ENCODE results near the gene POLR1D. TPM values are rescaled to one million over a fixed set of nuclear protein-coding genes. Genes with fewer than 3 reads are reported as not detected.
A peak's percentile ranks its signal among the peaks of the same experiment; 100 is the strongest.

The POLR1D gene
- total RNA-seq, 4 donors from 2014 or later = 96.7 to 183 (median 132) TPM

GRCh38 chr13:27632648-27633047 is 11.0 kb downstream of the POLR1D start:
- intact Hi-C loops (cut with DNase I) = no loop called here
- no peak for TF ChIP-seq POLR2A (IDR thresholded peaks at IDR 0.05)
- no peak for TF ChIP-seq CTCF (IDR thresholded peaks at IDR 0.05)
- H3K27ac ChIP-seq = peak overlapping the region in 3 of 4 donors; percentile 44 to 85 (median 83)
- peaks cover 8 to 87% (median 17%) of the 10 kb centered on the region in 3 donors for H3K4me1 ChIP-seq
- 78 to 93% methylated on average over 1 of the region's 1 CpG for WGBS, 2 donors
- H3K4me3 ChIP-seq = no peak overlapping the region
- peaks cover 0 to 27% (median 0%) of the 10 kb centered on the region in 3 donors for H3K36me3 ChIP-seq
- DNase-seq = no peak
- no peaks in the 10 kb centered on the region for H3K9me3 ChIP-seq
- H3K27me3 ChIP-seq = no peaks in the 10 kb centered on the region

GRCh38 chr13:27634231-27634630 is 12.5 kb downstream of the POLR1D start:
- Histone ChIP-seq H3K36me3 (peaks cover 0 to 21% (median 0%) of the 10 kb centered on the region in 3 donors), H3K27me3 (no peaks in the 10 kb centered on the region), H3K4me3 (no peak overlapping the region), H3K27ac (peak overlapping the region; percentile 18 to 85 (median 74)), H3K9me3 (no peaks in the 10 kb centered on the region), H3K4me1 (peaks cover 16 to 95% (median 31%) of the 10 kb centered on the region in 3 donors)
- intact Hi-C loops (cut with DNase I) = no loop called here
- DNase-seq = no peak
- WGBS, 2 donors = 23 to 42% methylated on average over 1 to 2 of the region's 2 CpGs
- TF ChIP-seq POLR2A (IDR thresholded peaks at IDR 0.05) = no peak
- TF ChIP-seq CTCF (IDR thresholded peaks at IDR 0.05) = no peak

- Histone ChIP-seq H3K4me3 (no peak overlapping the region), H3K27me3 (no peaks in the 10 kb centered on the region), H3K36me3 (peaks cover 0 to 21% (median 0%) of the 10 kb centered on the region in 3 donors), H3K4me1 (peaks cover 16 to 95% (median 35%) of the 10 kb centered on the region in 3 donors), H3K9me3 (no peaks in the 10 kb centered on the region), H3K27ac (peak overlapping the region; percentile 65 to 85 (median 80))
- intact Hi-C loops (cut with DNase I) = no loop called here
- DNase-seq = no peak
- TF ChIP-seq POLR2A (IDR thresholded peaks at IDR 0.05) (no peak), CTCF (IDR thresholded peaks at IDR 0.05) (no peak)
- WGBS, 2 donors = 38 to 68% methylated on average over 3 of the region's 3 CpGs
These were observed 13.1 kb downstream of the POLR1D start for GRCh38 chr13:27634791-27635190.

- H3K4me3 ChIP-seq = no peak overlapping the region
- H3K27ac ChIP-seq = peak overlapping the region in 3 of 4 donors; percentile 65 to 85 (median 83)
- intact Hi-C loops (cut with DNase I) = no loop called here
- WGBS, 2 donors = 72 to 73% methylated on average over 1 of the region's 1 CpG
- H3K9me3 ChIP-seq = no peaks in the 10 kb centered on the region
- no peaks in the 10 kb centered on the region for H3K27me3 ChIP-seq
- peaks cover 0 to 21% (median 0%) of the 10 kb centered on the region in 3 donors for H3K36me3 ChIP-seq
- TF ChIP-seq CTCF (IDR thresholded peaks at IDR 0.05) (no peak), POLR2A (IDR thresholded peaks at IDR 0.05) (no peak)
- H3K4me1 ChIP-seq = peaks cover 16 to 95% (median 37%) of the 10 kb centered on the region in 3 donors
- no peak for DNase-seq
These were observed 13.6 kb downstream of the POLR1D start for GRCh38 chr13:27635266-27635665.

- H3K4me3 ChIP-seq = no peak overlapping the region
- intact Hi-C loops (cut with DNase I) = no loop called here
- peak overlapping the region in 2 of 4 donors; percentile 66 to 85 for H3K27ac ChIP-seq
- H3K4me1 ChIP-seq = peaks cover 16 to 97% (median 43%) of the 10 kb centered on the region in 3 donors
- WGBS, 2 donors = 37 to 43% methylated on average over 6 of the region's 6 CpGs
- no peak for TF ChIP-seq POLR2A (IDR thresholded peaks at IDR 0.05)
- H3K9me3 ChIP-seq = no peaks in the 10 kb centered on the region
- H3K36me3 ChIP-seq = peaks cover 0 to 9% (median 0%) of the 10 kb centered on the region in 3 donors
- H3K27me3 ChIP-seq = no peaks in the 10 kb centered on the region
- no peak for DNase-seq
These were observed 15.0 kb downstream of the POLR1D start for GRCh38 chr13:27636589-27637288.

Data from esophagus squamous epithelium (tissue), 5 donors.